SIG-M5 treated with dmso at 0.1 percent for 504 hours (cell line): ENCODE data around the gene BCAR3.

Experiments
- DNase-seq: peaks from one replicate; lab custom pipeline; 2025; ENCODE audit not compliant: unreplicated experiment; lab: John Stamatoyannopoulos, UW

BCAR3 gene

GRCh38 chr1:93617670-93618499 lies 63.8 kb downstream of the BCAR3 start:
- DNase-seq, result no peak

GRCh38 chr1:93616996-93617669 lies 64.5 kb downstream of the BCAR3 start:
- no peak for DNase-seq

- no peak for DNase-seq
Observed at GRCh38 chr1:93616221-93616995, 65.2 kb downstream of the BCAR3 start.

GRCh38 chr1:93615582-93616150 lies 66.0 kb downstream of the BCAR3 start:
- DNase-seq, result no peak

DNA sequence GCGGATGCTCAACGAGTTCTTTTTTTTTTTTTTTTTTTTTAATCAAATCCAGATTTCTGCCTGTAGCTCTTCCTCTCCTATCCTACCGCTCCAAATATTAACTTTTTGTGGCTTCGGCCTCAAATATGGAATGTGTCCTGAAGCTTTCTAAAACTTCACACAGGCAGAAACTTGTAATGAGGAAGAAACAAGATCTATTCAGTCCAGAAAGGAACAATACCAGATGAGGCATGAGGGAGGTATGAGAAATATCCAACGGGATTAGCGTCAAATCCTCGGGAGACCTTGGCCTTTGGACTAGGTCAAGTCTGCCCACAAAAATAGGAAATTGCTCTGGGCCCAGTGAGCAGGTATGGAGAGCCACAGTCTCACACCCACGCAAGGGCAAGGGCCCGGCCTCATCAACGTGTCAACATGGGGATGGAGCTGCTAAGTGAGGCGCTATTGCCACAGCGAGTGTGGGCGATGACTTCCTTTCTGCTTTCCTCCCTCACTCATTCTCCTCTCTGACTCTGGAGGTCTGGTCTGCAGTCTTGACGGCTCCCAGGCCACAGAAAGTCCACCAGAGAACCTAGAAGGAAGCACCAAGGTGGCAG lies 66.6 kb downstream of the BCAR3 start:
- no peak for DNase-seq

GRCh38 chr1:93614541-93614940 lies 67.1 kb downstream of the BCAR3 start:
- DNase-seq, result no peak

DNA sequence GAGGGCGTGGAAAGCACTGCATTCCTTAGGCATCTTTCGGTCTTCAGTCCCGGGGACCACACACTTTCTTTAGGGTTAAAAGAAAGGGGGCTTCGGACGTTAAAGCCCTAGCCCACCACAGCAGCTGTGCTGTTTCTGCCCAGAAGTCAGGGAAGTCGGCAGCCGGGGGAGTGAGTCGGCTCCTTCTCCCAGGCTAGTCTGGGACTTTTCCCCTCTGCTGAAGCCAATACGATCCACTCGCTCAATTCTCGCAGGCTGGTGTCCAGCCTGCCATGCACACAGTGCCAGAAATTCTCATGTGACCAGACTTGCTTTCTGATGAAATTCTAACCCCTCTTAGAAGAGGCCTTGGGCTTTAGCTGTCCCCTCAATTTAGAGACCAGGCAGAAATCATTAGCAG lies 67.7 kb downstream of the BCAR3 start:
- no peak for DNase-seq

- no peak for DNase-seq
Observed at GRCh38 chr1:93612510-93612909, 69.1 kb downstream of the BCAR3 start.

DNA sequence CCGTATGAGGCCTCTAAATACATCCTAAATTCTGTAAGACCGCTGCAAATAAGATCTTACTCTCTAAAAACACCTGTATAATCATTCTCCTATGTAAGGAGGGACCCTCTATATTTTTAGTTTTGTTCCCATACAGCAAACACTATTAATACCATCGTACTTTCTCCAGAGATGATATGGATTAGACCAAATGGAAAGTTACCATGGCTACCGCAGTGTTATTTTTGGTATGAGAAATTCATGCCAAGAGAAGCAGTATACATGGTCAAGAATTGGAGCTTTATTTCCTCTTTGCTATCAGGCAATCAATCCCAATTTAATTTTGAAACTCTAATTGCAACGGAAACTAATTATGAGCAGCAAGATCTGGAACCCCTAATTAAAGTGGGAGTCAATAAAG lies 70.0 kb downstream of the BCAR3 start:
- DNase-seq, result no peak

GRCh38 chr1:93609536-93609935 lies 72.1 kb downstream of the BCAR3 start:
- DNase-seq, result no peak

- DNase-seq, result no peak
Observed at GRCh38 chr1:93608187-93609109, 73.2 kb downstream of the BCAR3 start.

- DNase-seq, result peak; percentile 25
Observed at GRCh38 chr1:93607814-93608186, 73.8 kb downstream of the BCAR3 start.

DNA sequence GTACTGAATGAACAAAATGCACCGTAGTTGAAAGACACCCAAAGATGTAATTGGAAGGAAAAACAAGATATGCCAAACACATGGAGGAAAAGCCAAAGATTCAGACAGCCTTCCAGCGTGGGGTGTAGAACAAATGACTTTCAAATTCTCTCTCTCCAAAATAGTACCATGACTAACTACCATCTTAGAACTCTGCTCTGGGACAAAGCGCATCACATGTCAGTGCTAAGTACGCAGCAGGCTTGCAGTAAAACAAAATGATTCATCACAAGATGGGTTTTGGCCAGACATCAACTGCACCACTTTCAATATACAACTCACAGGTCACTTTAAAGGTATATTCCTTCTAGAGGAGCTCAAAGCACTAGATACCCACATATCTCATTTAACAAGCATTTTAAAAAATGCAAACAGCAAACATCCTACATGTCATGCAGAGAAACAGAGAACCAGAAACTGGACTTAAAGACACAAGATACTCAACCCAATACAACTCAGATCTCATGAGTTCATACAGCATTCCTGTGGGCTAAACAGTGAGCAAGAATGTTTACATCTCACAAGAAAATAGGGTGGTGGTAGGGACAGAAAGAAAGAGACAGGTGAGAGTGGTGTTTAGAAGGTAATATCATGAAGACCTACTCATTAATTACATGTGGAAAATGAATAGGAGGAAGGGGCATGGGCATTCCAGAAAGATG lies 75.7 kb downstream of the BCAR3 start:
- no peak for DNase-seq

DNA sequence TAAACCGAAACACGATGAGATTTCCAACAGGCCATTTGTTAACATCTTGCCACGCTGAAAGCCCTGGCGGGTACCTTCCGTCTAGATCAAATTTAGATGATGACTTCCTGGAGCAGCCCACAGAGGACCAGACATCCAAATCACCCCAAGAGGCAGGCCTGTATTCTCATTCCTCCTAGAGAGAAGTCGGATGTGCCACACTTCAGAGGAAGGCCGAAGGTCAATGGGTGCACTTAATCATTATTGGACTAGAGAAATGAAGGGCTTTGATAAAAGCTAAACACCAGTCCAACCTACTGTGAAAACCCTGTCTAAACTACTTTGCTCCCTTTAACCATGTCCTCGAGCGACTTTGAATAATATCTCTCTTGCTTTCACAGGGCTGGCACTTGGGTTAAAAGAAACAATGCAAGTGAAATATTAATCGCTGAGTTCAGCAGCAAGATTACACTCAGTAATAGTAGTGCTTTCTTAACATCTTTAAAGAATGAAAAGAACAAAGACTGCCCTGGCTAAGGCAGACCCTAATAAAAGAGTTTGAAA lies 76.5 kb downstream of the BCAR3 start:
- no peak for DNase-seq

DNA sequence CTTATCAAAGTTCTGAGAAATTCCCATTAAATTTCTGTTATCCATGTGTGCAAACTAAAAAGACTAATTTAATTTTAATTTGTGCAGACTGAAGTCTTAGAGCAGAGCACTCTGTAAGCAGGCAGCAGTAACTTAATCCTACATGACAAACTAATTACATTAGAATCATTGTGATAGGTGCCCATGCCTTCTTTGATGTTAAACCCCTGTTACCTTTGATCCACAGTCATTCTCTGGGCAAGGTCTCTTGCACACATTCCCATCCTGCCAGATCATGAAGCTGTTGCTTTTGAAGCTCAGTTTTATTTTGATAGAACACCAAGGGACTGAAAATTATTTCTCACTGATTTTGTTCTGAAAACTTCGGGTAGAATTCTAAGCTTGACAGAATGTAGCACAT lies 77.2 kb downstream of the BCAR3 start:
- no peak for DNase-seq

- no peak for DNase-seq
Observed at GRCh38 chr1:93603601-93604000, 78.0 kb downstream of the BCAR3 start.

DNA sequence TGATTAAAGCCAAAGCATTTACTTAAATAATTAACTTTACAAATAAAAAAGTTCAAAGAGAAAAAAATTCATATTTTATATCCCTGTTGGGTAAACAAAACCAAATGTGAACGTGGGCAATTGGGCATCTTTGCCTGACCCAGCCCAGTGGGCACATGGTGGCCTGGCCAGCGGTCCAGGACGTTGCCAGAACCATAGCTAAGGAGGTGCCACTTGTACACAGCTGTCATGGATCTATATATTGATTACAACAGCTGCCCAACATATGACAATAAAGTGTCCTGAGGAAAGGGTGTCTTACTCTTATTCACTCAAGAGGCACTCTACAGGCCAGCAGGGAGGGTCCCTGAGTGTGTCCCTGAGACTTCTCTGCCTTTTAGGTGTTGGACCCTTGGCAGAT lies 78.5 kb downstream of the BCAR3 start:
- no peak for DNase-seq

DNA sequence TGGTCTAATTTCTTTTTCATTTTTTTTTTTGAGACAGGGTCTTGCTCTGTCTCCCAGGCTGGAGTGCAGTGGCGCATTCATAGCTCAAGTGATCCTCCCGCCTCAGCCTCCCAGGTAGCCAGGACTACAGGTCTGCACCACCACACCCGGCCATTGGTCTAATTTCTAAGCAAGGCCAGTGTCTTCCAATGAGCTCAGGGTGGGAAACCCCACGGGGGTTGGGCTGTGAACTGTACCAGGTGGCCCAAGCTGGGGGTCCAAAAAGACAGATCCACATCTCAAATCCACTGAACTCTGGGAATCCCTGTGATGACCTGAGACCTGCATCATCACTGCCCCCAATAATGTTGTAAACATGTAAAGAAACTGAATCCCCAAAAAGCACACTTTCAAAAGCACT lies 79.5 kb downstream of the BCAR3 start:
- no peak for DNase-seq

- no peak for DNase-seq
Observed at GRCh38 chr1:93601686-93602085, 80.0 kb downstream of the BCAR3 start.
